H1 (cell line): ENCODE results near the gene EPB41L2. TPM values are rescaled to one million over a fixed set of nuclear protein-coding genes. Genes with fewer than 3 reads are reported as not detected.

Experiments used
- CTCF ChIA-PET: fragments of 300-600 bp; sonication (Branson Sonifier 250); formaldehyde crosslinking; loops from one replicate; lab custom pipeline; 2021; ENCODE audit not compliant: partially characterized antibody; lab: Charles Lee
- POLR2A ChIA-PET: fragments of 300-600 bp; sonication (Branson Sonifier 250); formaldehyde crosslinking; loops from one replicate; lab custom pipeline; 2021; ENCODE audit warnings: inconsistent platforms; ENCODE audit not compliant: partially characterized antibody; lab: Charles Lee
- DNase-seq, 2 experiments: peaks; one replicate each; pipeline versions ENCODE4 v3.0.0 to v3.0.0-alpha.2; 2010 to 2022; ENCODE audit warnings: low spot score in 2 of 2, low read depth in 1 of 2, mixed read lengths in 1 of 2
- FAIRE-seq: peaks from 2 replicates; lab custom pipeline; 2011; peaks lifted over from hg19 to GRCh38; lab: Jason Lieb, UNC
- H2AFZ ChIP-seq: 2 replicates; pipeline ENCODE4 v1.8.1; 2012; ENCODE audit warnings: low read length, inconsistent platforms
- H2AK5ac ChIP-seq: 2 replicates; pipeline ENCODE4 v1.6.1; 2013; ENCODE audit warnings: low read depth, low read length
- H2BK120ac ChIP-seq: replicated peaks from 2 replicates; pipeline ENCODE3; 2013; ENCODE audit warnings: low read depth, low read length, inconsistent platforms
- H2BK12ac ChIP-seq: 2 replicates; pipeline ENCODE4 v1.6.1; 2013; ENCODE audit warnings: low read depth, low read length
- H2BK15ac ChIP-seq: 2 replicates; pipeline ENCODE4 v1.6.1; 2013; ENCODE audit warnings: low read length
- H2BK20ac ChIP-seq: 2 replicates; pipeline ENCODE4 v1.6.1; 2013; ENCODE audit warnings: low read length
- H2BK5ac ChIP-seq: 2 replicates; pipeline ENCODE4 v1.6.1; 2013; ENCODE audit warnings: low read depth, low read length
- H3K14ac ChIP-seq: 2 replicates; pipeline ENCODE4 v1.6.1; 2013; ENCODE audit warnings: inconsistent platforms; ENCODE audit not compliant: insufficient read length
- H3K18ac ChIP-seq: 2 replicates; pipeline ENCODE4 v1.6.1; 2013; ENCODE audit warnings: low read length; ENCODE audit errors: extremely low read depth
- H3K23ac ChIP-seq: 2 replicates; pipeline ENCODE4 v1.6.1; 2013; ENCODE audit warnings: inconsistent platforms; ENCODE audit not compliant: insufficient read length
- H3K23me2 ChIP-seq: 2 replicates; pipeline ENCODE4 v1.6.1; 2013; ENCODE audit warnings: low read depth, low read length
- H3K27ac ChIP-seq: 2 replicates; pipeline ENCODE4 v1.6.1; 2011; ENCODE audit warnings: low read depth, low read length, inconsistent platforms
- H3K27me3 ChIP-seq, 4 experiments: replicated peaks in 1 of 4; 1 replicate in 1 of 4; 2 replicates in 3 of 4; pipeline versions ENCODE4 v1.6.1 to v1.8.1; 2011 to 2013; ENCODE audit warnings: low read length in 3 of 4, mild to moderate bottlenecking in 3 of 4, inconsistent platforms in 2 of 4, mixed read lengths in 2 of 4, moderate library complexity in 1 of 4; ENCODE audit not compliant: control insufficient read depth in 3 of 4, insufficient read depth in 3 of 4; ENCODE audit errors: extremely low read depth in 1 of 4
- H3K36me3 ChIP-seq, 4 experiments: 2 replicates each; pipeline versions ENCODE4 v1.6.1 to v1.8.1; 2011 to 2013; ENCODE audit warnings: mild to moderate bottlenecking in 4 of 4, low read length in 3 of 4, moderate library complexity in 2 of 4, control low read depth in 1 of 4, inconsistent platforms in 1 of 4; ENCODE audit not compliant: insufficient read depth in 4 of 4, control insufficient read depth in 2 of 4
- H3K4ac ChIP-seq: replicated peaks from 2 replicates; pipeline ENCODE3; 2013; ENCODE audit warnings: low read length, low read depth, mixed read lengths, inconsistent platforms; ENCODE audit not compliant: insufficient read length
- H3K4me1 ChIP-seq, 4 experiments: replicated peaks in 1 of 4; 1 replicate in 1 of 4; 2 replicates in 3 of 4; pipeline versions ENCODE4 v1.6.1 to v1.8.1; 2011 to 2013; ENCODE audit warnings: low read length in 3 of 4, inconsistent platforms in 2 of 4, mixed read lengths in 1 of 4; ENCODE audit not compliant: insufficient read depth in 4 of 4, control insufficient read depth in 3 of 4
- H3K4me2 ChIP-seq, 2 experiments: 2 replicates each; pipeline versions ENCODE4 v1.6.1 to v1.8.1; 2011 to 2013; ENCODE audit warnings: low read depth in 2 of 2, low read length in 2 of 2, control low read depth in 1 of 2, inconsistent platforms in 1 of 2, mild to moderate bottlenecking in 1 of 2; ENCODE audit not compliant: insufficient read depth in 1 of 2
- H3K4me3 ChIP-seq, 4 experiments: fragments of 200-600, 300-600 bp in 1 of 4; sonication (generic), shearing (Covaris generic), sonication (Bioruptor Twin) in 1 of 4; 2 replicates each; pipeline versions ENCODE4 v1.5.1 to v1.8.1; 2011 to 2016; ENCODE audit warnings: low read length in 4 of 4, low read depth in 3 of 4, control low read depth in 2 of 4, inconsistent platforms in 2 of 4, mild to moderate bottlenecking in 2 of 4, mixed read lengths in 1 of 4, moderate library complexity in 1 of 4; ENCODE audit not compliant: insufficient read depth in 2 of 4; ENCODE audit errors: extremely low read depth in 1 of 4
- H3K56ac ChIP-seq: replicated peaks from 2 replicates; pipeline ENCODE3; 2013; ENCODE audit warnings: low read depth, mild to moderate bottlenecking, mixed read lengths, low read length, inconsistent platforms; ENCODE audit not compliant: insufficient read length
- H3K79me1 ChIP-seq: 2 replicates; pipeline ENCODE4 v1.6.1; 2013; ENCODE audit warnings: low read depth, low read length, control low read depth
- H3K79me2 ChIP-seq, 2 experiments: 2 replicates each; pipeline versions ENCODE4 v1.6.1 to v1.8.1; 2012 to 2013; ENCODE audit warnings: low read length in 2 of 2, mild to moderate bottlenecking in 2 of 2, inconsistent platforms in 1 of 2; ENCODE audit not compliant: insufficient read depth in 2 of 2, control insufficient read depth in 1 of 2
- H3K9ac ChIP-seq, 4 experiments: replicated peaks in 1 of 4; 1 replicate in 1 of 4; 2 replicates in 3 of 4; pipeline versions ENCODE4 v1.6.1 to v1.8.1; 2011 to 2013; ENCODE audit warnings: low read depth in 3 of 4, low read length in 3 of 4, control low read depth in 2 of 4, mild to moderate bottlenecking in 2 of 4, moderate library complexity in 2 of 4, inconsistent platforms in 1 of 4; ENCODE audit errors: extremely low read depth in 1 of 4
- H3K9me3 ChIP-seq, 2 experiments: 2 replicates each; pipeline versions ENCODE4 v1.6.1 to v1.8.1; 2012 to 2013; ENCODE audit warnings: mild to moderate bottlenecking in 2 of 2, moderate library complexity in 2 of 2, control low read depth in 1 of 2, inconsistent platforms in 1 of 2, low read depth in 1 of 2, low read length in 1 of 2, mixed read lengths in 1 of 2; ENCODE audit not compliant: insufficient read depth in 2 of 2
- H4K20me1 ChIP-seq, 2 experiments: replicated peaks in 1 of 2; 2 replicates each; pipeline versions ENCODE3 to v1.8.1; 2011 to 2013; ENCODE audit warnings: inconsistent platforms in 2 of 2, low read length in 2 of 2, mild to moderate bottlenecking in 1 of 2; ENCODE audit not compliant: insufficient read depth in 2 of 2, control insufficient read depth in 1 of 2
- H4K5ac ChIP-seq: 2 replicates; pipeline ENCODE4 v1.6.1; 2013; ENCODE audit warnings: low read length, low read depth, mixed read lengths, inconsistent platforms; ENCODE audit not compliant: insufficient read length
- H4K8ac ChIP-seq: 2 replicates; pipeline ENCODE4 v1.8.0; 2013; ENCODE audit warnings: mild to moderate bottlenecking, moderate library complexity, low read length, inconsistent platforms; ENCODE audit not compliant: insufficient read depth; ENCODE audit errors: extremely low read depth
- H4K91ac ChIP-seq: replicated peaks from 2 replicates; pipeline ENCODE3; 2013; ENCODE audit warnings: low read length, mixed read lengths, inconsistent platforms; ENCODE audit not compliant: insufficient read length
- KDM4A ChIP-seq: IDR thresholded peaks from one replicate; pipeline ENCODE4 v1.7.1; 2012; ENCODE audit warnings: low read depth, mild to moderate bottlenecking, moderate library complexity, low read length, inconsistent platforms; ENCODE audit not compliant: severe bottlenecking
- SIRT6 ChIP-seq: IDR thresholded peaks from one replicate; pipeline ENCODE4 v1.7.1; 2012; ENCODE audit warnings: low read length, inconsistent platforms
- SP4 ChIP-seq: IDR thresholded peaks from 2 replicates; pipeline ENCODE4 v1.6.1; 2012; ENCODE audit warnings: low read length, inconsistent platforms
- WGBS, 2 experiments: shearing (Covaris generic) in 1 of 2; methylation state at CpG; one replicate each; pipeline versions ENCODE4 v1.1.6 to v1.1.7; 2013 to 2015; ENCODE audit warnings: low lambda C conversion rate in 2 of 2, mixed read lengths in 2 of 2, inconsistent platforms in 1 of 2, low coverage in 1 of 2, missing lambda C conversion rate in 1 of 2; ENCODE audit not compliant: insufficient replicate concordance in 2 of 2, insufficient coverage in 1 of 2, insufficient read length in 1 of 2; ENCODE audit errors: extremely low coverage in 1 of 2, missing lambda C conversion rate in 1 of 2; 5-methylcytosine and 5-hydroxymethylcytosine counted together
- polyA plus RNA-seq, 7 experiments: library from polyadenylated mRNA; depleted of rRNA in 3 of 7; stranded (reverse) in 5 of 7; unstranded in 2 of 7; fragments of >200 nt in 5 of 7; fragments of 200-250 nt in 2 of 7; gene quantifications; 1 replicate in 5 of 7; 2 replicates in 1 of 7; 4 replicates in 1 of 7; pipeline versions ENCODE4 v1.2.1 to v1.2.3, GENCODE V29; 2011 to 2013; ENCODE audit warnings: missing spikeins in 2 of 7, mixed read lengths in 2 of 7
- total RNA-seq: library from RNA; stranded (reverse); fragmentation: NEBNext Ultra II Directional; extraction: Animal tissue kit (Norgen Biotek cat#: 25700); gene quantifications from 2 replicates; pipeline ENCODE4 v1.2.1, GENCODE V29; 2021

EPB41L2 gene
- total and polyA plus RNA-seq, 2 of the 8 experiments (the other 6 are each of a cell fraction or from before 2014, with no cell fraction given), result 22.5 to 123 TPM

- Histone ChIP-seq H2BK15ac (no peak overlapping the region), H3K18ac (no peak overlapping the region), H3K4ac (no peak overlapping the region), H3K4me1 (peaks cover 0 to 13% (median 6%) of the 10 kb centered on the region in 4 experiments; a peak in 5 of 7 replicates), H3K4me3 (no peak overlapping the region), H2BK5ac (no peak overlapping the region), H3K27ac (no peak overlapping the region), H2BK20ac (no peak overlapping the region), H2AK5ac (no peak overlapping the region), H3K23me2 (no peaks in the 10 kb centered on the region), H3K23ac (no peak overlapping the region), H3K79me2 (no peaks in the 10 kb centered on the region), H4K5ac (no peak overlapping the region), H3K4me2 (peak overlapping the region; percentile 7 to 45; a peak in 3 of 4 replicates), H3K79me1 (no peaks in the 10 kb centered on the region), H2AFZ (no peak overlapping the region), H3K27me3 (peaks cover 0 to under 1% (median 0%) of the 10 kb centered on the region in 4 experiments; a peak in 1 of 7 replicates), H3K36me3 (peaks cover 0 to 2% (median 0%) of the 10 kb centered on the region in 4 experiments; a peak in 2 of 8 replicates), H4K91ac (no peak overlapping the region), H3K9me3 (no peaks in the 10 kb centered on the region), H2BK120ac (no peak overlapping the region), H2BK12ac (no peak overlapping the region), H4K20me1 (no peaks in the 10 kb centered on the region), H3K9ac (no peak overlapping the region), H3K14ac (no peak overlapping the region), H3K56ac (no peak overlapping the region), H4K8ac (no peak overlapping the region)
- POLR2A ChIA-PET, result no interaction called here
- WGBS, 2 experiments, result 72% methylated on average over 5 of the region's 5 CpGs; no CpG with 5 or more reads in 1 of the 2 experiments
- CTCF ChIA-PET, result interaction anchor here (1.7 to 1.9 kb wide), 2 partner anchors 10 to 18 kb away, joined by 4 to 7 read pairs; no protein-coding TSS in a partner anchor
- FAIRE-seq (no peak), DNase-seq (no peak)
- no peak for TF ChIP-seq KDM4A
- TF ChIP-seq SP4, result no peak
- TF ChIP-seq SIRT6, result no peak
These were observed 209.4 kb downstream of the EPB41L2 start for GRCh38 chr6:130853555-130854183.
